Activated T-cell treated with anti-CD3 and anti-CD28 coated beads, Interleukin-2, amount 50 U/mL, for 48 hours (primary cell): Measurements from ENCODE around the gene ADAMTSL4.
A peak's percentile ranks its signal among the peaks of the same experiment; 100 is the strongest.
"Not testable (repeated sequence)": the region's sequence is repeated elsewhere in the genome, so short reads cannot be mapped to it uniquely, and the experiment has no call there.

Source experiments
- DNase-seq, 2 experiments: peaks; one replicate each; pipeline ENCODE4 v3.0.0-alpha.2; 2020

ADAMTSL4 gene

DNA sequence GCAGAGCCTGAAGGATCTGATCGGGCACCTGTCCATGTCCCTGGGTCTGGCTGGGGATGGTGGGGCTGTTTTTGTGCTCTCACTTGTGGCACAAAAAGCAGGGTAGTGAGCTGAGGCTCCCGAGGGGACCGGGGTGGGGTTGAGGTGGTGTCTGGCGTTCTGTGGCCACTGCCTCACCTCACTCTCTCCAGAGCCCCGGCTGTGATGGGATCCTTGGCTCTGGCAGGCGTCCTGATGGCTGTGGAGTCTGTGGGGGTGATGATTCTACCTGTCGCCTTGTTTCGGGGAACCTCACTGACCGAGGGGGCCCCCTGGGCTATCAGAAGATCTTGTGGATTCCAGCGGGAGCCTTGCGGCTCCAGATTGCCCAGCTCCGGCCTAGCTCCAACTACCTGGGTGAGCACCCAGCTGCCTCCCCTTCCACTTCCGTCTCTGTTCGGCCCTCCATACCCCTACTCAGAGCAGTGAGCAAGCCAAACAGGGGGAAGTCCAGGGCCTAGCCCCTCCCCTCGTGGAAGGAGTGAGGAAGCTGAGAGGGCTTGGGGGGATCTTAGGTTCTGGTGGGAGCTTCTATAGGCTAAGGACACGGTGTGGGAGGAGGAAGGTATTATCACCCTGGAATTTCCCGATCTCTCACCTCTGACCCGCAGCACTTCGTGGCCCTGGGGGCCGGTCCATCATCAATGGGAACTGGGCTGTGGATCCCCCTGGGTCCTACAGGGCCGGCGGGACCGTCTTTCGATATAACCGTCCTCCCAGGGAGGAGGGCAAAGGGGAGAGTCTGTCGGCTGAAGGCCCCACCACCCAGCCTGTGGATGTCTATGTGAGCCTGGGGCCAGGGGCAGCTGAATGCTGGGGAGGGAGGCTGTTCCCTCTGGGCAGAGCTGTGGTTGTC is 7.0 kb downstream of the ADAMTSL4 start:
- no peak for DNase-seq

GRCh38 chr1:150557065-150557600 is 7.9 kb downstream of the ADAMTSL4 start:
- DNase-seq = no peak

DNA sequence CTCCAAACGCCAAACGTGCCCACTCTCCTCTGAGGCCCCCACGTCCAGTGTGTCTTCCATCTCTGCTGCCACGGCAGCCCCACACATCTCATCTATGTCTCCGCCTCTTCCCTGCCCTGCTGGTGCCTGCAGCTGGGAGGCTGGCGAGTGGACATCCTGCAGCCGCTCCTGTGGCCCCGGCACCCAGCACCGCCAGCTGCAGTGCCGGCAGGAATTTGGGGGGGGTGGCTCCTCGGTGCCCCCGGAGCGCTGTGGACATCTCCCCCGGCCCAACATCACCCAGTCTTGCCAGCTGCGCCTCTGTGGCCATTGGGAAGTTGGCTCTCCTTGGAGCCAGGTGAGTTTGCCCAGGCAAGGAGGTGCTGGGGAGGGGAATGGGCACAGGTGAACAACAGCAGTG is 8.6 kb downstream of the ADAMTSL4 start:
- no peak for DNase-seq

DNA sequence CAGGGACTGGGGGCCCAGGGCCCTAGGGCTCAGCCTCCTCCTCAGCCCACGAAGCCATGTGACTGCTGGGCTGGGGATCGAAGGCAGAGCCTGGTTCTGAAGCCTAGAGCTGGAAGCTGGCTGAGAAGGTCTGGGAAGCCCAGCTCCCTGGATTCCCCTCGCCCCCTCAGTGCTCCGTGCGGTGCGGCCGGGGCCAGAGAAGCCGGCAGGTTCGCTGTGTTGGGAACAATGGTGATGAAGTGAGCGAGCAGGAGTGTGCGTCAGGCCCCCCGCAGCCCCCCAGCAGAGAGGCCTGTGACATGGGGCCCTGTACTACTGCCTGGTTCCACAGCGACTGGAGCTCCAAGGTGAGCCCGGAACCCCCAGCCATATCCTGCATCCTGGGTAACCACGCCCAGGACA is 9.1 kb downstream of the ADAMTSL4 start:
- no peak for DNase-seq

- no peak for DNase-seq
Measured at GRCh38 chr1:150558761-150559655, 9.8 kb downstream of the ADAMTSL4 start.

DNA sequence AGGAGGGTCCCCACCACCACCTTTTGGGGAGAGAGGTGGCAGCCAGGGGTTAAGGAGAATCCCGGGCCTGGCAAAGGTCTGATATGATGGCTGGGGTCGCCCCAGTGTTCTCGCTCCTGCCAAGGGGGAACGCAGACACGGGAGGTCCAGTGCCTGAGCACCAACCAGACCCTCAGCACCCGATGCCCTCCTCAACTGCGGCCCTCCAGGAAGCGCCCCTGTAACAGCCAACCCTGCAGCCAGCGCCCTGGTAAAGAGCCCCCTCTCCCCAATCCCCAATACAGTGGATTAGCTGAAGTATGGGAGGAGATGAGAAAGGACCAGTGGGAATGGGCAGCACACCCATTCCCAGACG is 10.4 kb downstream of the ADAMTSL4 start:
- no peak for DNase-seq

- peak; percentile 88 for DNase-seq
Measured at GRCh38 chr1:150560011-150560438, 10.8 kb downstream of the ADAMTSL4 start.

DNA sequence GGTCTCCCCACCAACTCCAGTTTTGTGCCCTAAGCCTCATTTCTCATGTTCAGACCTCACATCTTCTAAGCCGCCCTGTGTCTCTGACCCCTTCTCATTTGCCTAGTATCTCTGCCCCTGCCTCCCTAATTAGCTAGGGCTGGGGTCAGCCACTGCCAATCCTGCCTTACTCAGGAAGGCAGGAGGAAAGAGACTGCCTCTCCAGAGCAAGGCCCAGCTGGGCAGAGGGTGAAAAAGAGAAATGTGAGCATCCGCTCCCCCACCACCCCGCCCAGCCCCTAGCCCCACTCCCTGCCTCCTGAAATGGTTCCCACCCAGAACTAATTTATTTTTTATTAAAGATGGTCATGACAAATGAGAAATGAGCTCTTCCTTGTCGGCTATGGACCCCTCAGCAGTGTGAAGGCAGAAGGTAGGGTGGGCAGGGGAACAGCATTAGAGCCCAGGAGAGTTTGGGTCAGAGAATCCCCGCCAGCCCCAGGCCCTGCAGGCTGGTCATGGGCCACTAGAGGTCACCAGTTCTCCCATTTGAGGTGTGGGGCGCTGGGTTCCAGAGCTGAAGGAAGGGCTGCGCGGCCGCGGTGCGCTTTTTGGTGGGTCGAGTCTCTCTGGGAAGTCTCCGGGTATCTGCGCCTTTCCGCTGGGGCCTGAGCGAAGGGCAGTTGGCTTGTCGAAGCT is 11.5 kb downstream of the ADAMTSL4 start:
- peak; percentile 93 for DNase-seq

GRCh38 chr1:150561254-150561973 is 12.2 kb downstream of the ADAMTSL4 start:
- peak; percentile 87 for DNase-seq

DNA sequence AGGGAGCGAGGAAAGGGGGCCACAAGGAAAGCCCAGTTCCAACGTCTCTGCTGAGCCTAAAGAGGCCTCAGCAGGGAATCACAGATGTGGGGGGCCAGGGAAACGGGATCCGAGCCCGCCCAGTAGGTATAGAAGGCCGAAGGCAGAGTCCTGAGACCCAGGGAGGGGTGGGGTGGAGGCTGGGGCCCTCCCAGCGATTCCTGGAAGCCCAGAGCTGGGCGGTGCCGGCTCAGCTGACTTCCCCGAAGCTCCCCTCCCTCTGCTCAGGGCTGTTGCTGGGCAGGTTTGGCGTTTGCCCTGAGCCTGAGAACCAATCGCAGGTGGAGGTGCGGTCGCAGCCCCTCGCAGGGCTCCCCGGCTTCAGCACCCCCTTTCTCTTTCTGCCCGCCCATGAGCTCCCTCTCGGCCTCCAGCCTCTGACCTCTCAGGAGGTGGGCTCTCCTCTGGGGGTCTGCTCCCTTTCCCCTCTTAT is 12.8 kb downstream of the ADAMTSL4 start:
- DNase-seq = peak; percentile 91 to 95

GRCh38 chr1:150562446-150563339 is 13.5 kb downstream of the ADAMTSL4 start:
- peak; percentile 82 to 84 for DNase-seq

DNA sequence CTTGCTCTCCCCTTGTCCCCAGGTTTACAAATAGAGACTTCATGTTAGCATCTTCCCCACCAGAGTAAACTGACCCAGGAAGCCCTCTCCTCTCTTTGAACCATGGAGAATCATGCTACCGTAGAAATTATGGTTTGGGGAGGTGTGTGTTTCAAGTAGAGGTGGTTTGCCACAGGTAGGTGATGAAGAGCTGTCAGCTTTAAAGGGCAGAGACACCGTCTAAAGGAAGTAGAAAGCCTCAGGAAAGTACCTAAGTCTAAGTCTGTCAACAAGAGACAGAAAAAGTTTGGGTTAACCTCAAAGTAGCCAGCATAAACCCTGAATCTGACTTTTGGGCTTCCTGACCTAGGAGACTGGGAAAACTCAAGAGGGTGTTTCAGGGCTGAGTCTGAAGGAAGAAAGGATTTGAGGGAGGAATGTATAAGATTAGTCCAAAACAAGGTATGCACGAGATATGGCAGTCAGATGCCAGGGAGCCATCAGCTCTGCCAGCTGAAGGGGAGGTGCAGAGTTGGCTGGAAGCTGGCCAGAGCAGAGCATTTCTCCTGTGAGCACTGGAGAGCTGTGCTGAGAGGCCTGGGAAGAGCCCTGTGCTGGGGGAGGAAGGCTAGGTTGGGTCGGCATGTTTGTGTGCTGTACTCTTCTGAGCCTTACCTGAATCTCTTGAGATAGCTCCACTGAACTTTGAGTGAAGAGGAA is 14.3 kb downstream of the ADAMTSL4 start:
- DNase-seq = peak; percentile 54 to 66

GRCh38 chr1:150564051-150564991 is 15.1 kb downstream of the ADAMTSL4 start:
- no peak for DNase-seq

DNA sequence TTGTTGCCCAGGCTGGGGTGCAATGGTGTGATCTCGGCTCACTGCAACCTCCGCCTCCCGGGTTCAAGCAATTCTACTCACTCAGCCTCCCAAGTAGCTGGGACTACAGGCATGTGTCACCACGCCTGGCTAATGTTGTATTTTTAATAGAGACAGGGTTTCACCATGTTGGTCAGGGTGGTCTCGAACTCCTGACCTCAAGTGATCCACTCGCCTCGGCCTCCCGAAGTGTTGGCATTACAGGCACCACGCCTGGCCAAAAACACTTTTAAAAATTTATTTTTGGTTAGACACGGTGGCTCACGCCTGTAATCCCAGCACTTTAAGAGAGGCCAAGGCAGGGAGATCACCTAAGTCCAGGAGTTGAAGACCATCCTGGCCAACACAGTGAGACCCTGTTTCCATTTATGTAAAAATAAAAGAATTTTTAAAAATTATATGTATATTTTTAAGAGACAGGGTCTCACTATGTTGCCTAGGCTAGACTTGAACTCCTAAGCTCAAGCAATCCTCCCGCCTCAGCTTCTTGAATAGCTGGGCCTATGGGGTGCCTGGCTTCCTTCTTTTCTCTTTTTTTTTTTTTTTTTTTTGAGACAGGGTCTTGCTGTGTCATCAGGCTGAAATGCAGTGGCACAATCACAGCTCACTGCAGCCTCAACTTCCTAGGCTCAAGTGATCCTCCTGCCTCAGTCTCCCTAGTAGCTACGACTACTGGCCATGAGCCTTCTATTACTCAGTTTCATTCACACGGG is 16.2 kb downstream of the ADAMTSL4 start:
- not testable (repeated sequence) for DNase-seq

DNA sequence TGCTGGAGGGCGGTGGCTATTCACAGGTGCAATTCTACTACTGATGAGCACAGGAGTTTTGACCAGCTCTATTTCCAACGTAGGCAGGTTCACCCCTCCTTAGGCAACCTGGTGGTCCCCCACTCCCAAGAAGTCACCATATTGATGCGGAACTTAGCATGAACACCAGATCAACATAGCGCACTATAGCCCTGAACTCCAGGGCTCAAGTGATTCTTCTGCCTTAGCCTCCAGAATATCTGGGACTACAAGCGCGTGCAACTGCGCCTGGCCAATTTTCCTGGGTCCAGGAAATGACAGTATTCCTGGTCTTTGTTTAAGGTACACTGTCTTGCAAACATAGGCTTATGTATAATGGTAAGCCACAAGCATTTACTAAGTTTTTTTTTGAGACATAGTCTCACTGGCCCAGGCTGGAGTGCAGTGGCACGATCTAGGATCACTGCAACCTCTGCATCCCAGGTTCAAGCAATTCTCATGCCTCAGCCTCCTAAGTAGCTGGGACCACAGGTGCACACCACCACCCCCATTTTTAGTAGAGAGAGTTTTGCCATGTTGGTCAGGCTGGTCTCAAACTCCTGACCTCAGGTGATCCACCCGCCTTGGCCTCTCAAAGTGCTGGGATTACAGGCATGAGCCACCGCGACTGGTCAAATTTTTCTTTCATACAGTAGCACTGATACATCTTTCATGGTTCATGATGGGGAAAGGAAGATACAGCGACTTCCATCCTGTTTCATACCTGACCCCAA is 17.6 kb downstream of the ADAMTSL4 start:
- no peak for DNase-seq

- no peak for DNase-seq
Measured at GRCh38 chr1:150567341-150567716, 18.1 kb downstream of the ADAMTSL4 start.
